Middle frontal gyrus (tissue), 1 donor: ENCODE measurements around the gene TNPO3.
"Not testable (repeated sequence)": the region's sequence is repeated elsewhere in the genome, so short reads cannot be mapped to it uniquely, and the experiment has no call there.

Experiments
- DNase-seq: peaks from one replicate; pipeline ENCODE4 v3.0.0-alpha.2; 2015; ENCODE audit warnings: low spot score; ENCODE audit errors: extremely low spot score

Gene TNPO3

DNA sequence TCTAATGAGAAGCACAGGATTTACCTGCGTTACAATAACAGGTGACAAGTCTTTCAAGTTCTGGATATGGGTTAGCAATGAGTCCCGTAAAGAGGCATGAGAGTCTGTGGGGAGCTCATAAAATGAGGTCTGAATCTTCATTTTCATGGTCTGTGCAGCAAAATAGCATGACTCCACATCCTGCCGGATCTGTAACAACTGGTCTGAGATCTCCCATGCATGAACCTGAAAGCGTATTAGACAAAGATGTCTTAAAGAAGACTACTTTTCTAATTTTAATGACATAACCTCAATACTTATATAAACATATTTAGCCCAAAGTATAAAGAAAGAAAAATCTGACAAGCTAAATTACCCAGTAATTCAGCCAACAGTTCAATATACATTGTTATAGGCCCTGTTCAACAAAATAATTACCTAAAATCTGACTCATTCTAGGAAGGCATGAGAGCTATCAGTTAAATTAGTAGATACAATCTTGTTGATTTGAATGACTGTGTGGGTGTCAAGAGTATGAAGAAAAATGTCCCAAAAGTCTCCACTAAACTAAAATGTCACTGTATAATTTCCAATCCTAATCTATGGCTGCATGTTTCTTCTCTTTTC lies 36.9 kb downstream of the TNPO3 start:
- no peak for DNase-seq

DNA sequence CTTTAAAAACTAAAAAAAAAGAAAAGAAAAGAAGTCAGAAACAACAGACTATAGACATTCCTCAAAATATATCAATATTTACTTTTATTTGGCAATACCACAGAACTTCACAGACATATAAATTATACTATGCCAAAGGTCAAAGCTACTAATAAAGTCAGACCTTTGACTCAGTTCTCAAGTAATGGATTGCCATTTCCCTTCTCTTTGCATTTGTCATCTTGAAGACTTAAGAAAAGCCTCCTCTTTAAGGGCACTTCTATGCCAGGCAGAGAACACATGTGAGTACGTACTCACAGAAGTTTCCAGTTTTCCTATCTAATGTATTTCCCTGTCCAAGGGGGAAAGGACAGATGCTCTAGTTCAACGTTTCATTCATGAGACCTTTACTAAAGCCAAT lies 37.6 kb downstream of the TNPO3 start:
- no peak for DNase-seq

DNA sequence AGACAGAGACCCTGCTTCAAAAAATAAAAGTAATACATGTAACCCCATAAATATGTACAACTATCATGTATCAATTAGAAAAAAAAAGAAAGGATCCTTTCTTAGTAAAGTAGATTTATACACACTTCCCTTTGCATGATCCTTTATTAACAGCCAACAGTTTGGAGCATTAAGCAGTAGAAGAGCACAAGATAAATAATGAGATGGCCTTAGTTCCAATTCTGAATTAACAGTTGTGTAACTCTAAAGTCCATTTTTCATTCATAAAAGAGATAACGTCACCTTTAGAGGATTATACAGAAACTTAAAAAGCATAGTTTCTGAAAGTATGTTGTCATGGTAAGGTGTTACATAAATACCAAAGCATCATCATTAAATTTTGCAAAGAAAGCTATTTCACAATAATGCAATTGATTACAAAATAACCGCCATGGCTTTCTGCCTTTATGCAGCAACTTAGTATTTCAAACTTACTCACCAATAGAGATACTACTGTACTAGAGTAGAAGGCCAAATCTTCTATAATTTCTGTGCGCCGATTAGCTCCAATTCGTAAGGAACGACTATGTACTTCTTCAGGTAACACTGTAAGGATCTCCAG lies 40.3 kb downstream of the TNPO3 start:
- no peak for DNase-seq

DNA sequence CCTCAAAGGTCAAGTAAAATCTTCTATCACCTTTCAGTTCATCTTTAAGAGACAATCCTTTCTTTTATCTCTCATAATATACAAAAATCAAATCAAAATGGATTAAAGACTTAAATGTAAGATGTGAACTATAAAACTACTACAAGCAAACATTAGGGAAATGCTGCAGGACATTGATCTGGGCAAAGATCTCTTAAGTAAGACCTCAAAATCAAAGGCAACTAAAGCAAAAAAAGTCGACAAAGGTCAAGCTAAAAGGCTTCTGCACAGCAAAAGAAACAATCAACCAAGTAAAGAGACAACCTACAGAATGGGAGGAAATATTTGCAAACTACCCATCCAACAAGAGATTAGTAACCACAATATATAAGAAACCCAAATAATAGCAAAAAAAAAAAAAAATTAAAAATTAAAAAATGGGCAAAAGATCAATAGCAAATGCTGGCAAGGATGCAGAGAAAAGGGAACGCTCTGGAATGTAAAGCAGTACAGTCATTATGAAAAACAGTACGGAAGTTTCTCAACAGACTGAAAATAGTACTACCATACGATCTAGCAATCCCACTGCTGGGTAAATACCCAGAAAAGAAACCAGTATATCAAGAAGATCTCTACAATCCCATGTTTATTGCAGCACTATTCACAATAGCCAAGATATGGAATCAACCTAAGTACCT lies 41.7 kb downstream of the TNPO3 start:
- no peak for DNase-seq

DNA sequence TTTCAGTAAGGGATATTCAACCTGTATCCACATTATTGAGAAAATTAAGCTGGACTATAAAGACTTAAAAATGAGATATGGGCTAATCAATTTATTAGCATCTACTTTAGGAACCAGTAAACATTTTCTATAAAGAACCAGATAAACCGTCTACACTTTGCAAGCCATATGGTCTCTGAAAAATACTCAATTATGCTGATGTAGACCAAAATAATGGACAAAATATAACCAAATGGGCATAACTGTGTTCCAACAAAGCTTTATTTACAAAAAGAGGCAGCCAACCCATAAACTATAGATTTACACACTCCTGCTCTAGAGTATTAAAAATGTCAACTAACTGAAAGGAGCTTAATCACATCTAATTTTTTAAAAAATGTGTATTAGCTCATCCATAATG lies 42.3 kb downstream of the TNPO3 start:
- no peak for DNase-seq

DNA sequence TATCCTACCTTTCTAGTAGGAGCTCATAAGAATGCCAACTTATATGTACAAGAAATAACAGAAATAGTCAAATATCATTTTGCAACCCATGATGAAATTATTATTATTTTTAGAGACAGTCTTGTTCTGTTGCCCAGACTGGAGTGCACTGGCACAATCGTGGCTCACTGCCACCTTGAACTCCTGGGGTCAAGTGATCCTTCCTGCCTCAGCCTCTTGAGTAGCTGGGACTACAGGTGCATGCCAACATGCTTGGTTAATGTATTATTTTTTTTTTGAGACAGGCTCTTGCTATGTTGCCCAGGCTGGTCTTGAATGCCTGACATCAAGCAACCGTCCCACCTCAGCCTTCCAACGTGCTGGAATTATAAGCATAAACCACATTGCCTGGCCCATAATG lies 44.8 kb downstream of the TNPO3 start:
- no peak for DNase-seq

DNA sequence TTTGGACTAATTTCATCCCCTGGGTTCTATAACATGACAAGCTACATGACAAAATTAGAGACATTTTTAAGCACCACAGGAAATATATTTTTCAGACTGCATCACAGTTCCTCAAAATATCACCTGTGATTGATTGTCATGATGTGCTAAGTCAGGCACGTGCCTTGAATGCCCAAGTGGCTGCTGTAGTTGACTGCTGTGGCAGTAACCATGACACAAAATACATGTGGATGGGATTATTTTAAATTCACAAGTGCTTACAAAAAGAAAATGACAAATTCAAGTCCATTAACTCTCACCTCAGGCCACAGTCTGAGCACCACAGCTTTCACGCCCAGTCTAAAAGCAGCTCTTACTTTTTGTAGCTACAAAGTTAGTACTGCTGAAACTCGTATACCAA lies 45.5 kb downstream of the TNPO3 start:
- no peak for DNase-seq

DNA sequence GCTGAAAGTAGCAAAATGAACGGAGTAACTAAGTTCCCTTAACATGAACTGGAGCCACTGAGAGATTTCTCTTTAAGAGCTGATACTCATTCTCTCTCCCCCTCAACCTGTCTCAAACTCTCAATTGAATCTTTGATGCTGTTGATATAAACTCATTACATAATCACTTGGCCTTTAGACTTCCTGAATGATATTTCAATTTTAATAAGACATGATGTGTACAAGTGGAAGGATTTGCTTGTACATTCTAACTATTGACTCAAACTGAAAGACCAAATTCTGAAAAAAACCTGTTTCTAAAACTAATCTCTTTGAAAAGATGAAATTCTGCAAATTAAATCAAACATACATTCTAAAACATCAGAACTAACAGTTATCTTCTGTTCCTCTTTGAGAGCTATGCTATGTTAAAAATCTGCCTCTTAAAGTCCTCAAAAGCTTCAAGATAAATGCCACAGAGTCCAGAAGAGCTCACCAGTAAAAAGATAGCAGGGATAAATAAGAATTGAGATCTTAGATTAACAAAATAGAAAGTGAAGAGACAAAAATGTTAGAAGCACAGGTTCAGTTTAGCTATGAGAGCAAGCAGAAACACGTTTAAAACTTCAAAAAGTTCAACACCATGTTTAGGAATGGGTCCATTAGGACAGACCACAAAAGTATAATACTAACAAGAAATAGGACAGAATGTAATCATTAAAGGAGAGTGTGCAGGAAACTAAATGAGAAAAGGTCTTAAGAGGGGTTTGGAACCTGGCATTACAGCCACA lies 46.1 kb downstream of the TNPO3 start:
- no peak for DNase-seq

DNA sequence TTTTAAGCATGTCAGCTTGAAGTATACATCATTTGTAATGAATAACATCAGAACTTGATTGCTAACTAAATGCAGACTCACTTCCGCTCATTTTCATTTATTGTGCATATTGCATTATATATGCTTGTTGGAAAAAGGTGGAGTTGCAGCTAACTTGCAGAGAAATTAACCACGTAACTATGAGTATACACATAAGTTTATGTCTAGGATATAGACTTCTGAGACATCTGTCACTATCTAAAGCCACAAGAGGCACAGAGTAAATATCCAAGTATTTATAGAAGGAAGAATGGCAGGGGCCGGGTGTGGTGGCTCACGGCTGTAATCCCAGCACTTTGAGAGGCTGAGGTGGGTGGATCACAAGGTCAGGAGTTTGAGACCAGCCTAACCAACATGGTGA lies 47.3 kb downstream of the TNPO3 start:
- DNase-seq, result no peak

DNA sequence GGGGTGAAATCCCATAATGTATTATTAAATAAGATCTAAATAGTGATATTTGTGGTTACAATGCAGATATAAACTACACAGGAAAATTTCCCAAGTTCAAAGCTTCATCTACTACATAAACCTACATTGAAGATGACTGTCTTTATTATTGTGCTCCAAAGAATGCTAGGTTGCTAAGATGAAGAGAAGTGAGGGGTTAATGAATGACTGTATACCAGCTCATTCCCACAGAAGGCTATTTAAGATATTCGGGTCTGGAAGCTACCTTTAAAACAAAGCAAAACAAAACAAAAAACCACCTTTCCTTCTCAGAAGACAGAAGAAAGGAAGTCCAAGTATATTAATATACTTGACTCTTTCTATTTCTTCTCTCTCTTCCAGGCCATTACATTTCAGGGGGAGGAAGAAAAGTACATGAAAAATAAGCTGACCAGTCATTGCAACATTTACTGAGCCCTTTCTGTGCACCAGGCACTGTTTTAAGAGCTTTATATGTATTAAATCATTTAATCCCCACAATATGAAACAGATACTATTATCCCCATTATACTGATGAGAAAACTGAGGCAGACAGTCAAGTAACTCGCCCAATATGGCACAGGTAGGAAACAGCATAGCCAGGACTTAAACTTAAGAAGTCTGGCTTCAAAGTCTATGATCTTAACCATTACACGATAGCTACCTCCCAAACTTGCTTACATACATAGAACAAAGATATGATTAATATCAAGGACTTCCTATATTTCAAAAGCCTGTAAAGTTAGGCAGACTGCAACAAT lies 48.1 kb downstream of the TNPO3 start:
- no peak for DNase-seq

DNA sequence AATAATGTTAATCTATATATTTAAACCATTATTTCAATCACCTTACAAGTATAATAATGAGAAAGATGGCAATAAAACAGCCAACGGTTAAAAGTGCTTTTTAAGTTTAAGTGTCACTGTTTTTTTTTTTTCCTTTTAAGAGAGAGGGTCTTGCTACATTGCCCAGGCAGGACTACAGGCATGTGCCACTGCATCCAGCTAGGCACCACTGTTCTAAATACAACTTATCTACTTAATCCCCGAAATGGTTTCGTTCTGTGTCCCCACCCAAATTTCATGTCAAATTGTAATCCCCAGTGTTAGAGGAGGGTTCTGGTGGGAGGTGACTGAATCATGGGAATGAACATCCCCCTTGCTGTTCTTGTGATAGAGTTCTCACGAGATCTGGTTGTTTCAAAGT lies 49.7 kb downstream of the TNPO3 start:
- DNase-seq, result no peak

DNA sequence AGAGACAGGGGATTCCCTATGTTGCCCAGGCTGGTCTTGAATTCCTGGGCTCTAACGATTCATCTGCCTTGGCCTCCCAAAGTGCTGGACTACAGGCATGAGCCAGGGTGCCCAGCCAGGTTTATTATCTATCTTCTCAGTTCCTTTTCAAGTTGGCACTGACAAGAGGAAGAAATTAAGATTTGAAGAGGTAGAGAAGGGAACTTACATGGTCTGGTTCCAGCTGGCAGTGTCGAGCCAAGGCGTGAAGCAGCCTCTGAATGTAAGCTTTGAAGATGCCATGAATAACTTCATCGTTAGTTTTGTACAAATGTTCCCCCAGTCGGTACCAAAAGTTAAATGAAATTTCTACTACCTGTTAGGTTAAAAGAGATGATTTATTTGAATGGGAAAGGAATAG lies 57.7 kb downstream of the TNPO3 start:
- no peak for DNase-seq

DNA sequence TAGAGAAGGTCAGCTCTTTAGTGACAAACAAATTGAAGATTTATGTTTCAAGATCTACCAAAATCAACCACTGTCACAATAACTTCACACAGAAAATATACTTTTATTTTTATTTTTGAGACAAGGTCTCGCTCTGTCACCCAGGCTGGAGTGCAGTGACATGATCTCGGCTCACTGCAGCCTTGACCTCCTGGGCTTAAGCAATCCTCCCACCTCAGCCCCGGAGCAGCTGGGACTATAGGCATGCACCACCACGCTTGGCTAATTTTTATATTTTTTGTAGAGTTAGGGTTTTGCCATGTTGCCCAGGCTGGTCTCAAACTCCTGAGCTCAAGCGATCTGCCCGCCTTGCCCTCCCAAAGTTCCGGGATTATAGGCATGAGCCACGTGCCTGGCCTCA lies 60.4 kb downstream of the TNPO3 start:
- DNase-seq, result not testable (repeated sequence)

DNA sequence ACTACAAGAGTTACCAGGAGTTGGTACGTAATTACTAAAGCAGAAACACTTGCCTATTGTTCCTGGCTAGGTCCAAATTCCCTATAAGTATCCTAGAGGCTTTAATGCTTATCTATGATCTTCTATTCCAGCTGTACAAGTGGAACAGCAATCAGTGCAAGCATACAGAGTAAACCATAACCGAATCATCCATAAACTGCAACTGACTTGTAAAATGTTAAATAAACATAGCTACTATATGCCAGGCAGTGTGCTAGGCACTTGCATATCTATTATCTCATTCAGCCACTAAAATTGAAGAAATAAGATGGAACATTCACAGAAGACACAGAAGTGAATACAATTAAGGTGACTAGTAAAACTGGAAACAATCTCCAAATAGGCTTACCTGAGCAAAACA lies 61.5 kb downstream of the TNPO3 start:
- no peak for DNase-seq

DNA sequence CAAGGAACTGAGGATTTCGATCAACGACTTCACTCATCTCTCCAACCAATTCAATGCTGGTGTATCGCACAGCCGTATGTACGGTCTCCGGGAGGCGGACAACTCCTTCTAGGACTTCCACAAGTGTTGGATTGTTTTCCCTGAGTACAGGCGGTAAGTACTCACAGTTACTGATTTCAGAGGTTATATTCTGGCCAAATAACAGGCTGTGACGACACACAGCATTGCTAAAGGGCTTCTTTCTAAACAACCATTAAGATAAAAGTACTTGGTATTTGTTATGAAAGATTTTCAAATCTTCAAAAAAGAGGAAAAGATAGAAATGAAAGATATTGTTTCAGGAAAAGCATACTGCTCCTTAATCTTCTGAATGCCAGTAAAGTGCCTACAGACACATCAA lies 65.0 kb downstream of the TNPO3 start:
- no peak for DNase-seq

DNA sequence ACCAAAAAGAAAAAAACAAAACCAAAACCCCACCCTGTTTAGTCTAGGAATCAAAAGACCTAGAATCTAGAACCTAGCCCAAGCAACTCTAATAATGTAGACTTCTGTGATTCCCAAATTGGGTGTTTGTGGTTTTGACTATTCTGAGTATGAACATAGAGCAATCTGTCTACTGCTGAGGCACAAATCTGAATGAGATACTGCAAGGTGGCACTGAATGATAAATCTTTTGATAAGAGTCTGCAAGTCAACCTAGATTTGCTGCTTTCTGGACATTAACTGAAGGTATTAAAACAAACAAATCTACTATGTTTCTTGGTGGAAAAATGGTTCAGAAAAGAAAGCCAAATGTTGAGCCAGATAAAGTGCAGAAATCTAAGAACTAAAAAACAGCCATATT lies 66.5 kb downstream of the TNPO3 start:
- no peak for DNase-seq

DNA sequence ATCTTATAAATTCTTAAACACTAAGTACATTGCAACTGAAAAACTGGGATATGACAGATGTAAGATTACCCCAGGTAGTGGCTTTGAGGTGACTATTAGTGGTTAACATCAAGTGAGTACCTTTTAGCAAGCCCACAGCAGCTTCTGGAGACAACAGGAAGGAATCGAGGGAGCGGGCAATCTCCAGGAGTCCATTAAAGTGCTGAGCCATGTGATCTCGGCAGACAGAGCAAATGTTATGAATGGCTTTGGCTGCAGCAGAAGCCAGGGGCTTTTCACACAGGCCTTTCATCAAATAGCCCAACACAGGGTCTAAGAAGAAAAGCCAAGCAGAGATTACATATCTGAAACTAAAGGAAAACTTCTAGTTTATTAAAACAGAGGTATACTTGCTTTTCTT lies 68.3 kb downstream of the TNPO3 start:
- DNase-seq, result no peak

DNA sequence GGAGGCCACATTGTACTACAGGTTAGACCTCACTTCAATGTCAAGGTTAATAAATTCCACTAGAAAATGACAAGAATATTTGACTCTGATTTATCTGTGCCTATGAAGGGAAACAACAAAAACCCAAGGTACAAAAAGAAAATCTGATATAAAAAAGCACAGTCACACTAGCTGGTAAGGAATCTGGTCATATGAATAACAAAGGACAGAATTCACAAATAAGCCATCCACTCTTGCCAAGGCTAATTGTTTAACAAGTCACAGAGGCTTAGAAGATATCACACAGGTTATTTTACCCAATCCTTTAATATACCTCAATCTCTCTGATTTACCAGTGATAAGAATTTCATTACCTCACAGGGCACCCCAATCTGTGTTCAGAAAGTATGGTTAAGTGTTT lies 69.3 kb downstream of the TNPO3 start:
- no peak for DNase-seq

DNA sequence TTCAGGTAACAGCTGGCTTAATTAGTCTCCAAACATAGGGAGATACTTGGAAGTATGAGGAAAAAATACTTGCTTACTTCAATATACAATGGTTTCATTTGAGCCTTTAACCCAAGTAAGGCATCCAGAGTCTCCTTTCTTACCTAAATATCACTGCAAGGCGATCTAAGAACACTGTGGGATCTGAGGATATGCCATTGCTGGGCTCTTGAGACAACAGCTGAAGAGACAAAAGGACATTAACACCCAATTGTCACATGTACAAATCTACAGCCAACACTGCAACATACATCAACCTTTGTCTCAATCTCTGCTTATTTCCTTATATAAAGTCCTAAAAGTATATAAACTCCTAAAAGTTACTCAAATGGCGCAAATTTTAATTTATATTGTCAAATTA lies 72.8 kb downstream of the TNPO3 start:
- DNase-seq, result no peak

DNA sequence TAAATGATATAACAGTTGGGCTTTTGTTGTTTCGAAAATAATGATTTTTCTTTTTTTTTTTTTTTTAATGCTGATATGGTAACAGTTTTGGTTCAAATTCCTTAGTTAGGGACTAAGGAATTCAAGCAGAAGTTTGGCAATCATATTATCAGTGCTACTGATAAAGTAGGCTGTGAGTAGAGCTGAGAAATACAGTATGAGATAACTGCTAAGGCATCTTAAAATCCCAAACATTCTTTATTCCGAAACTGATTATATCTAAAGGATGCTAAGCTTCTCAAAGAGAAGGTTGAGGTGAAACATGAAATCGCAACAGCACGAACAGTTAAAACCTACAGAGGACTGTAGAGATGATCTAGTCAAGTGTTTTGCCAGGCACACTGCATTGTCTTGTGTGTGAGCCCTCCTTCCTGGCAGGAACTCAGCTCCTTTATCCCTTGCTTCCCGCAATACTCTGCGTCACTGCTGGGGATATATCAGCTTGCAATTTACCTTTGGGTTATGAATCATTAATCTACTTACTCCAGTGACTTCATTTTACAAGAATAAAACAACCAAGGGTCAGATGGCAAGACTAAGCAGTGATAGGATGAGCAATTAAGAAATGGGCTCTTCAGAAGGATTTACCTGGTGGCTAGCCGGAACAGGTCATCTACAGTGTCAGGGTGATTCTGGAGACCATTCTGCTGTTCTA lies 80.5 kb downstream of the TNPO3 start:
- DNase-seq, result no peak

DNA sequence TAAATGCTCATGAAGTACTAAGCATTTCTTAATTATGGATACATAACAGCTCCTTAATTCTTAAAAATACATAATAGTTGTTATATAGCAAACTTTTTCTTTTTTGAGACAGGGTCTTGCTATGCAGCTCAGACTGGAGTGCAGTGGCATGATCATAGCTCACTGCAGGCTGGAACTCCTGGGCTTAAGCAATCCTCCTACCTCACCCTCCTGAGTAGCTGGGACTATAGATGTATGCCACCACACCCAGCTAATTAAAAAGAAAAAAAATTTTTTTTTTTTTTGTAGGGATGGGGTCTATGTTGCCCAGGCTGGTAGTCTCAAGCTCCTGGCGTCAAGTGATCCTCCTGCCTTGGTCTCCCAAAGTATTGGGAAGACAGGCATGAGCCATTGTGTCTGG lies 86.3 kb downstream of the TNPO3 start:
- DNase-seq, result no peak
